ENCODE measurements around the gene ASTL.
A peak's percentile ranks its signal among the peaks of the same experiment; 100 is the strongest.

The ASTL gene

GRCh38 chr2:96110621-96111256, 27.6 kb downstream of the ASTL start:
- no peak for DNase-seq

- DNase-seq = no peak
Observed at GRCh38 chr2:96109931-96110511, 28.3 kb downstream of the ASTL start.

DNA sequence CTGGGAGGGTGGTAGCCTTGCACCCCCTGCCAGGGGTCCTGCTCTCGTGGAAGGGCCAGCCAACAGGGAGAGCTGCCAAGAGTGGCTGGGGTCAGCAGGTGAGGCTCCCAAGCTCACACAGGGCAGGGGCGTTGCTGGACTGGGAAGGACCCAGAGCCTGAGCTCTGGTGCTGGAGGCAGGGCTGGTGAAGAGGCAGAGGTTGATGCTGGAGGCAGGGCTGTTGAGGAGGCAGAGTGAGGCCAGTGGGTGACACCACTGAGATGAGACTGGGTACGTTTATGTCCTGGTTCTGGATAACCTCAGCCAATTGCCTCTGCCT, 29.0 kb downstream of the ASTL start:
- no peak for DNase-seq

GRCh38 chr2:96108541-96109360, 29.6 kb downstream of the ASTL start:
- no peak for DNase-seq

GRCh38 chr2:96108151-96108540, 30.2 kb downstream of the ASTL start:
- no peak for DNase-seq

DNA sequence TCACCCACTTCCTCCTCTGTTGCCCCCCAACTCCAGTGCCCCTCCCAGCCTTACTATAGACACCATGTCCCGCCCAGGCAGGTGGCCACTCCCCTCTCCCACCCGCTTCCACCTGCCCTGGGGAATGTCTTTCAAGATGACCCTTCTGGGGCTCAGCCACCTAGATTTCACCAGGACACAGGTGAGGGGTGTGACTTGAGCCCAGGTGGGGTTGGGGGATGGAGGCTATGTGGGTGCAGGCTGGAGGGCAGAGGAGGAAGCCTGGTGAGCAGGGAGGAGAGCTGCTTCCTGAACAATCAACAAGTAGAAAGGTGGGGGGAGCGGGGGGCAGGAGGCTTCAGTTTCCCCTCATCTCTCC, 30.6 kb downstream of the ASTL start:
- no peak for DNase-seq

GRCh38 chr2:96106991-96107707, 31.2 kb downstream of the ASTL start:
- DNase-seq = no peak

DNA sequence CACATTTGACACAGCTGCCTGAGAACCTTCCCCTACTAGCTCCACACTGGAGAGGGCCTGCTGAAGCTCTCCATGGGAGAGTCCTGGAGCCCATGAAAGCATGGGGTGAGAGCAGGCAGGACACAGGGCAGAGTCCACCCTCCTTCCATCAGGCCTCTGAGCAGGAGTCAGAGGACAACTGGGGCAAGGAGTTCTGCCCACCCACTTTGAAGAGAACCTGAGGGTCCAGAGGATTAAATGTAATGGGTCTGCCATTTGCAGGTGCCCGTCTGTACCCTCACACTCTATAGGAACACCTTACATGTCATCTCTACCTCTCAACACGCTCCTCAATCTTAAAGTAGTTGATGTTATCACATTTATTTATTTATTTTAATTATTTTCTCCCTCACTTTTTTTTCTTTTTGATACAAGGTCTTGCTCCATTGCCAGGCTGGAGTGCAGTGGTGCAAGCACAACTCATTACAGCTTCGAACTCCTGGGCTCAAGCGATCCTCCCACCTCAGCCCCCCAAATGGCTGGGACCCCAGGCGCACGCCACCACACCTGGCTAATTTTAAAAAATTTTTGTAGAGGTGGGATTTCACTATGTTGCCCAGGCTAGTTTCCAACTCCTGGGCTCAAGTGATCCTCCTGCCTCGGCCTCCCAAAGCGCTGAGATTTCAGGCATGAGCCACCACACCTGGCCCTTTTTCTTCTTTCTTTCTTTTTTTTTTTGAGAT, 32.1 kb downstream of the ASTL start:
- DNase-seq = no peak

DNA sequence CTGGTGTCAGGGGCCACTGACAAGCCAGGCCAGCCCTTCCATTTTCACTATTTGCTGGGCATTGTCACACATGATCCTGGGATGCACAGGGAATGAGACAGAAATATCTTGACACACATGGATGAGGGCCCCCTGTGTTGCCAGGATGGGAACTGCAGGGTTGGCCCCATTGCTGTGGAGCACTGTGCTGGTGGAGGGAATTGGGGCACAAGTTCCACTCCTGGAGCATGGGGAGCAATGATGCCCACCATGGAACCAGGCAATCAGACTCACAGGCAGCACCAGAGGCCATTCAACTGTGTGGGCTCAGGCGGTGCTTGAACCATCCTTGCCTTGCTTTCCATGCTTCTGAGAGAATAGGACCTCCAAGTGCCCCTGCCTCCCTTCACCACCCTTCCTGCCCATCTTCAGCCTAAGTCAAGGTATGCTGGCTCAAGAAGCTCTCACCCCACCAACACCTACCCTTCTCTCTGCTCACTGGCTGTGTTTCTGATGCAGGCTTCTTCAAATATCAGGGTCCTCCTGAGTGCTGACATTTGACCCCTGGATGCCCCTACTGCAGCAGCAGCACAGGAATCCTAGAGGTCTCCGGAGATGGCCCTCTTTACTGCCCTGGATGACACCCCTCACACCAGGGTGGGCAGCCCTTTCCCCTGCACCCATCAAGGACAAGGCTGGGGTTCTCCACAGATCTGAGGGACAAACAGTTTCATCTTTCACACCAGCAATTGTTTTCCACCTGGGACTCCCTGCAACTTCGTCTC, 33.0 kb downstream of the ASTL start:
- peak; percentile 12 for DNase-seq

DNA sequence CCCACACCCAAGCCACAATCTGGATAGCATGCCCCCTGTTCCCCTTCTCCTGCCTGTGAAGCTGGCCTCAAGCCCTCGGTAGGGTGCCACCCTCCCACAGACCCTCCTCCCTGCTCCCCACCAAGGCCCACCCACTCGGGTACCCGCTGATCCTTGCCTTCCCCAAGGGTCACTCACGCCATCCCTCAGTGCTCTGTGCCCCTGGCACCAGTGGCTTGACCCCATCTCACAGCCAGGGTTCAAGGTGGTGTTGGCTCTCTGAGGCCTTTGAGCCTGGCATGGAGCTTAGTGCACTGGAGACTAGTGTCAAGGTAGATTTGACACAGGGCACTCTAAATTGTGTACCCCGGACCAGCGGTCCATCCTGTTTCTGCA, 33.8 kb downstream of the ASTL start:
- peak; percentile 27 for DNase-seq

GRCh38 chr2:96103761-96104486, 34.4 kb downstream of the ASTL start:
- DNase-seq = peak; percentile 13

DNA sequence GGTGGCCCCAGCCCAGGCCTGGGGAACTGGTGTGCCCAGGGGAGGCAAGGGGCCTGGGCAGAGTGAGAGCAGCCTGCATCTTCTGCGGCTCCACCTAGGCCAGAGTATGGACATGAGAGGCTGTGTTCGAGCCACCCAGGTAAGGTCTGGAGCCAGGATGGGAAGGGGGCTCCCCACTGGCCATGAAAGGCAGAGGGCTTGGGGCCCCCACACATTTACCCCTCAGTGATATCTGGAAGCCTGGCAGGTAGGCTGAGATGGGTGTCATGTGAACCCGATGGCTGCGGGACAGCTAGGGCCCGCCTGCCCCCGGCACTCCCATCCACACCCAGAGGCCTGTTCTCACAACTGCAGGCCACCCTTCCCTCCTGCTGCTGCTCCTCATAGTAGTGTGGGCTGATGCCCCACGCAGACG, 35.1 kb downstream of the ASTL start:
- DNase-seq = peak; percentile 27

DNA sequence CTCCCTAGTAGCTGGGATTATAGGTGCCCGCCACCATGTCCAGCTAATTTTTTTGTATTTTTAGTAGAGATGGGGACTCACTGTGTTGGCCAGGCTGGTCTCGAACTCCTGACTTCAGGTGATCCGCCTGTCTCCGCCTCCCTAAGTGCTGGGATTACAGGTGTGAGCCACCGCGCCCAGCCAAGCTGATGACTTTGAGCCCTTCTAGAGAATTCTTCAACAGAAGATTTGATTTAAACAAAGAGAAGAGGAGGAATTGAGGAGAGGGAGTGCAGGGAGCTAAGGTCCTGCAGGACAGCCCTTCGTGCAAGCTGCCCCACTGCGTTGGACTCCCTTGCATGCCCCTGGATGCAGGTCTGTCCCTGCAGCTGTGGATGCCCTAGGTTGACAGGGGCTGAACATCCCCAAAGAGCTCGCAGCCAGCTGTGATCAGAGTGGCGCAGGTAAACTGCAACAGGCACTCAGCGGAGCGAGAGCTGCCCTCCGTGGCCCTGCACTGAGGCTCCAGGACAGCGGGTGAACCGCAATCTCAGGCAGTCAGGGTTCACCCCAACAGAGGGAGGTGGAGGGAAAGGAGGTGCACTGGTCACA, 35.6 kb downstream of the ASTL start:
- peak; percentile 12 for DNase-seq

GRCh38 chr2:96100893-96101304, 37.4 kb downstream of the ASTL start:
- peak; percentile 27 for DNase-seq

- DNase-seq = peak; percentile 21
Observed at GRCh38 chr2:96099861-96100798, 38.2 kb downstream of the ASTL start.

GRCh38 chr2:96098900-96099590, 39.3 kb downstream of the ASTL start:
- peak; percentile 19 for DNase-seq

GRCh38 chr2:96097951-96098823, 40.1 kb downstream of the ASTL start:
- DNase-seq = peak; percentile 11

- DNase-seq = no peak
Observed at GRCh38 chr2:96097441-96097840, 40.9 kb downstream of the ASTL start.
